GM23248 (cell line): ENCODE results near the gene HSD17B8. TPM values are rescaled to one million over a fixed set of nuclear protein-coding genes. Genes with fewer than 3 reads are reported as not detected.
A peak's percentile ranks its signal among the peaks of the same experiment; 100 is the strongest.
"Not testable (repeated sequence)": the region's sequence is repeated elsewhere in the genome, so short reads cannot be mapped to it uniquely, and the experiment has no call there.

ENCODE experiments used
- DNase-seq: peaks from one replicate; pipeline ENCODE4 v3.0.0-alpha.2; 2015
- H2AFZ ChIP-seq: fragments of 200-600 bp; sonication (generic); 2 replicates; pipeline ENCODE4 v1.6.1; 2016; ENCODE audit warnings: antibody characterized with exemption
- H3F3A ChIP-seq: fragments of 200-600 bp; sonication (generic); 2 replicates; pipeline ENCODE4 v1.6.1; 2016; ENCODE audit warnings: mild to moderate bottlenecking, antibody characterized with exemption, mixed run types; ENCODE audit not compliant: insufficient read depth
- H3K27ac ChIP-seq: fragments of 200-600 bp; sonication (generic); 2 replicates; pipeline ENCODE4 v1.5.1; 2016; ENCODE audit warnings: mild to moderate bottlenecking
- H3K27me3 ChIP-seq: fragments of 200-600 bp; sonication (generic); replicated peaks from 2 replicates; pipeline ENCODE4 v1.6.1; 2016; ENCODE audit warnings: mild to moderate bottlenecking; ENCODE audit not compliant: insufficient read depth
- H3K36me3 ChIP-seq: fragments of 200-600 bp; sonication (generic); 2 replicates; pipeline ENCODE4 v1.6.1; 2016; ENCODE audit warnings: low read depth, mild to moderate bottlenecking
- H3K4me1 ChIP-seq: fragments of 200-600 bp; sonication (generic); 2 replicates; pipeline ENCODE4 v1.6.1; 2016; ENCODE audit warnings: mild to moderate bottlenecking; ENCODE audit not compliant: insufficient read depth
- H3K4me2 ChIP-seq: fragments of 200-600 bp; sonication (generic); one replicate; pipeline ENCODE4 v1.6.1; 2016; ENCODE audit warnings: mild to moderate bottlenecking; ENCODE audit not compliant: unreplicated experiment
- H3K4me3 ChIP-seq: fragments of 200-600 bp; sonication (generic); 2 replicates; pipeline ENCODE4 v1.5.1; 2016; ENCODE audit warnings: mild to moderate bottlenecking
- H3K79me2 ChIP-seq: fragments of 200-600 bp; sonication (generic); 2 replicates; pipeline ENCODE4 v1.6.1; 2016; ENCODE audit warnings: mild to moderate bottlenecking; ENCODE audit not compliant: insufficient read depth
- H3K9ac ChIP-seq: fragments of 200-600 bp; sonication (generic); 2 replicates; pipeline ENCODE4 v1.6.1; 2016; ENCODE audit warnings: mild to moderate bottlenecking
- H3K9me2 ChIP-seq: fragments of 200-600 bp; sonication (generic); 2 replicates; pipeline ENCODE4 v1.6.1; 2016; ENCODE audit warnings: mixed run types, mild to moderate bottlenecking, moderate library complexity; ENCODE audit not compliant: insufficient read depth
- H3K9me3 ChIP-seq: fragments of 200-600 bp; sonication (generic); one replicate; pipeline ENCODE4 v1.6.1; 2017; ENCODE audit warnings: low read depth
- H4K20me1 ChIP-seq: fragments of 200-600 bp; sonication (generic); 2 replicates; pipeline ENCODE4 v1.6.0; 2016; ENCODE audit not compliant: insufficient read depth
- EZH2 ChIP-seq: fragments of 200-600 bp; sonication (generic); IDR thresholded peaks from 2 replicates; pipeline ENCODE4 v1.6.1; 2018; ENCODE audit warnings: antibody characterized with exemption, mild to moderate bottlenecking; ENCODE audit not compliant: insufficient read depth, poor library complexity, severe bottlenecking
- EZH2phosphoT487 ChIP-seq: fragments of 200-600 bp; sonication (generic); IDR thresholded peaks from 2 replicates; pipeline ENCODE4 v1.6.1; 2018; ENCODE audit warnings: antibody characterized with exemption, moderate library complexity, mild to moderate bottlenecking, low read depth; ENCODE audit not compliant: insufficient read depth
- WGBS, 2 experiments: methylation state at CpG; one replicate each; pipeline ENCODE4 v1.1.6; 2015 to 2017; ENCODE audit warnings: low lambda C conversion rate in 2 of 2, low coverage in 1 of 2; ENCODE audit errors: missing lambda C conversion rate in 2 of 2; 5-methylcytosine and 5-hydroxymethylcytosine counted together
- in situ Hi-C: fragments of 300-500 bp; cut with MboI; formaldehyde crosslinking; loops from 2 replicates; pipeline ENCODE4 v1.15.0; 2020
- polyA plus RNA-seq: library from polyadenylated mRNA; unstranded; fragments of >200 nt; fragmentation: Nextera tagmentation; extraction: Ambion mirVana; gene quantifications from 2 replicates; pipeline ENCODE4 v1.2.1, GENCODE V29; 2016
- total RNA-seq: library from RNA; depleted of rRNA; stranded (reverse); fragments of >200 nt; shearing (Covaris generic); gene quantifications from 2 replicates; pipeline ENCODE4 v1.2.3, GENCODE V29; 2014

The HSD17B8 gene
- total and polyA plus RNA-seq, 2 experiments from 2014 or later, result 3.7 to 5.6 TPM

GRCh38 chr6:33216117-33216649 lies 11.7 kb downstream of the HSD17B8 start:
- in situ Hi-C loops, result no loop called here
- Histone ChIP-seq H3K4me3 (no peak overlapping the region), H3K27ac (no peak overlapping the region), H3K36me3 (no peaks in the 10 kb centered on the region), H2AFZ (no peak overlapping the region), H3F3A (peaks cover 9% of the 10 kb centered on the region; the same call in 1 of the 2 replicates), H3K9me2 (no peaks in the 10 kb centered on the region), H4K20me1 (no peaks in the 10 kb centered on the region), H3K9me3 (no peaks in the 10 kb centered on the region), H3K9ac (no peak overlapping the region), H3K4me1 (peaks cover 10% of the 10 kb centered on the region), H3K4me2 (no peak overlapping the region), H3K79me2 (no peaks in the 10 kb centered on the region), H3K27me3 (peaks cover 6% of the 10 kb centered on the region; the same call in 1 of the 2 replicates)
- WGBS, 2 experiments, result 95 to 98% methylated on average over 4 of the region's 4 CpGs
- TF ChIP-seq EZH2 (no peak), EZH2phosphoT487 (no peak)
- DNase-seq, result no peak

- in situ Hi-C loops, result no loop called here
- Histone ChIP-seq H4K20me1 (no peaks in the 10 kb centered on the region), H3F3A (peaks cover 9% of the 10 kb centered on the region; the same call in 1 of the 2 replicates), H3K4me3 (no peak overlapping the region), H3K36me3 (no peaks in the 10 kb centered on the region), H3K27me3 (peaks cover 7% of the 10 kb centered on the region; the same call in 1 of the 2 replicates), H3K27ac (no peak overlapping the region), H3K4me2 (no peak overlapping the region), H3K9me2 (no peaks in the 10 kb centered on the region), H3K79me2 (no peaks in the 10 kb centered on the region), H2AFZ (no peak overlapping the region), H3K4me1 (peaks cover 7% of the 10 kb centered on the region), H3K9ac (no peak overlapping the region), H3K9me3 (no peaks in the 10 kb centered on the region)
- 74 to 76% methylated on average over 6 of the region's 6 CpGs for WGBS, 2 experiments
- DNase-seq, result no peak
- TF ChIP-seq EZH2 (no peak), EZH2phosphoT487 (no peak)
These were observed 12.8 kb downstream of the HSD17B8 start for GRCh38 chr6:33217246-33217645.

- TF ChIP-seq EZH2, result no peak
- no peak for TF ChIP-seq EZH2phosphoT487
- H3F3A ChIP-seq, result peaks cover 9% of the 10 kb centered on the region; the same call in 1 of the 2 replicates
- DNase-seq, result peak; percentile 56
- H4K20me1 ChIP-seq, result no peaks in the 10 kb centered on the region
- no peaks in the 10 kb centered on the region for H3K79me2 ChIP-seq
- no peak overlapping the region for H3K4me3 ChIP-seq
- WGBS, 2 experiments, result 36 to 41% methylated on average over 3 of the region's 3 CpGs
- H3K27ac ChIP-seq, result no peak overlapping the region
- H3K9me2 ChIP-seq, result no peaks in the 10 kb centered on the region
- no peaks in the 10 kb centered on the region for H3K9me3 ChIP-seq
- no peak overlapping the region for H3K9ac ChIP-seq
- in situ Hi-C loops, result no loop called here
- H3K27me3 ChIP-seq, result peaks cover 7% of the 10 kb centered on the region; the same call in 1 of the 2 replicates
- no peaks in the 10 kb centered on the region for H3K36me3 ChIP-seq
- no peak overlapping the region for H2AFZ ChIP-seq
- no peak overlapping the region for H3K4me2 ChIP-seq
- H3K4me1 ChIP-seq, result peaks cover 3% of the 10 kb centered on the region
These were observed 13.2 kb downstream of the HSD17B8 start for GRCh38 chr6:33217681-33218080.

- H3K36me3 ChIP-seq, in situ Hi-C loops, H3K9me2 ChIP-seq: not testable (repeated sequence)
These were observed 22.2 kb downstream of the HSD17B8 start for GRCh38 chr6:33226503-33227120.

More at GRCh38 chr6:33226503-33227120, 22.2 kb downstream of the HSD17B8 start:
- H3K9ac ChIP-seq, H4K20me1 ChIP-seq, H3K9me3 ChIP-seq, H3K27ac ChIP-seq, H3K4me1 ChIP-seq, DNase-seq, H3K4me2 ChIP-seq, H3F3A ChIP-seq, H3K79me2 ChIP-seq, H2AFZ ChIP-seq, H3K4me3 ChIP-seq: not testable (repeated sequence)
- H3K27me3 ChIP-seq, result peaks cover 26% of the 10 kb centered on the region
- WGBS, 2 experiments, result 28 to 34% methylated on average over 14 of the region's 14 CpGs
